B cell (primary cell): ENCODE results near the gene PTPRM. TPM values are rescaled to one million over a fixed set of nuclear protein-coding genes. Genes with fewer than 3 reads are reported as not detected.

Experiments used
- ATAC-seq: fragments of 200-7000 bp; cut with Tn5 transposase; one replicate; pipeline ENCODE4 v1.10.0; 2021; ENCODE audit warnings: low read depth, mild to moderate bottlenecking, moderate number of reproducible peaks, moderate library complexity
- CTCF ChIA-PET: fragments of 350-600 bp; sonication (Branson Sonifier 250); formaldehyde crosslinking; loops from one replicate; lab custom pipeline; 2021; ENCODE audit warnings: antibody characterized with exemption, inconsistent platforms; lab: Charles Lee
- POLR2A ChIA-PET: fragments of 350-600 bp; sonication (Branson Sonifier 250); formaldehyde crosslinking; loops from one replicate; lab custom pipeline; 2021; ENCODE audit warnings: antibody characterized with exemption; lab: Charles Lee
- DNase-seq: peaks from one replicate; pipeline ENCODE4 v3.0.0; 2013
- H2AFZ ChIP-seq: 2 replicates; pipeline ENCODE4 v1.6.1; 2012; ENCODE audit warnings: mild to moderate bottlenecking, low read depth, low read length; ENCODE audit not compliant: insufficient read depth, poor library complexity, severe bottlenecking
- H3K27ac ChIP-seq, 2 donors: 1 replicate in 1 of 2; 2 replicates in 1 of 2; pipeline ENCODE4 v1.5.1; 2012 to 2013; ENCODE audit warnings: low read length in 2 of 2, mild to moderate bottlenecking in 2 of 2, moderate library complexity in 1 of 2
- H3K27me3 ChIP-seq, 4 experiments: fragments of 200-600 bp in 1 of 4; sonication (generic) in 1 of 4; replicated peaks in 1 of 4; 1 replicate in 2 of 4; 2 replicates in 2 of 4; pipeline versions ENCODE4 v1.6.1 to v1.7.0; 2013 to 2016; ENCODE audit warnings: low read length in 3 of 4, mild to moderate bottlenecking in 2 of 4, mixed read lengths in 1 of 4, moderate library complexity in 1 of 4; ENCODE audit not compliant: insufficient read depth in 4 of 4, control insufficient read depth in 3 of 4; ENCODE audit errors: control extremely low read depth in 1 of 4
- H3K36me3 ChIP-seq, 2 experiments: replicated peaks in 1 of 2; 1 replicate in 1 of 2; 2 replicates in 1 of 2; pipeline versions ENCODE4 v1.6.1 to v1.7.1; 2013; ENCODE audit warnings: low read length in 1 of 2; ENCODE audit not compliant: insufficient read depth in 2 of 2, control insufficient read depth in 1 of 2; ENCODE audit errors: control extremely low read depth in 1 of 2, extremely low read depth in 1 of 2
- H3K4me1 ChIP-seq, 2 donors: fragments of 200-600 bp in 1 of 2; sonication (generic) in 1 of 2; 1 replicate in 1 of 2; 2 replicates in 1 of 2; pipeline versions ENCODE4 v1.5.1 to v1.6.1; 2013 to 2017; ENCODE audit warnings: low read length in 2 of 2; ENCODE audit not compliant: control insufficient read depth in 2 of 2, insufficient read depth in 2 of 2
- H3K4me2 ChIP-seq: replicated peaks from 2 replicates; pipeline ENCODE3; 2012; ENCODE audit warnings: mild to moderate bottlenecking, low read depth, low read length; ENCODE audit not compliant: poor library complexity, severe bottlenecking
- H3K4me3 ChIP-seq, 5 experiments: fragments of 200-600 bp in 1 of 5; sonication (generic) in 1 of 5; 1 replicate in 3 of 5; 2 replicates in 2 of 5; pipeline versions ENCODE4 v1.5.1 to v1.7.0; 2011 to 2016; ENCODE audit warnings: low read length in 4 of 5, mild to moderate bottlenecking in 4 of 5, low read depth in 2 of 5, control low read depth in 1 of 5, moderate library complexity in 1 of 5; ENCODE audit not compliant: insufficient read depth in 1 of 5; ENCODE audit errors: control extremely low read depth in 1 of 5, extremely low read depth in 1 of 5
- H3K79me2 ChIP-seq: fragments of 200-600 bp; sonication (generic); one replicate; pipeline ENCODE4 v1.6.0; 2016; ENCODE audit warnings: low read length; ENCODE audit not compliant: control insufficient read depth, insufficient read depth
- H3K9ac ChIP-seq: fragments of 200-600 bp; sonication (generic); 2 replicates; pipeline ENCODE4 v1.6.1; 2017; ENCODE audit warnings: mild to moderate bottlenecking, low read length, moderate library complexity
- H3K9me3 ChIP-seq, 3 donors: one replicate each; pipeline versions ENCODE4 v1.6.1 to v1.7.1; 2013; ENCODE audit warnings: low read length in 2 of 3; ENCODE audit not compliant: control insufficient read depth in 2 of 3, insufficient read depth in 1 of 3; ENCODE audit errors: control extremely low read depth in 1 of 3
- H4K20me1 ChIP-seq: 2 replicates; pipeline ENCODE4 v1.6.0; 2012; ENCODE audit warnings: mild to moderate bottlenecking, low read length; ENCODE audit not compliant: insufficient read depth, control insufficient read depth, poor library complexity, severe bottlenecking
- H3K27ac Mint-ChIP-seq: one replicate; pipeline ENCODE4 v1.8.0; 2021; ENCODE audit warnings: mixed read lengths
- H3K27me3 Mint-ChIP-seq: one replicate; pipeline ENCODE4 v1.8.0; 2021; ENCODE audit warnings: mixed read lengths
- H3K4me1 Mint-ChIP-seq: one replicate; pipeline ENCODE4 v1.8.0; 2021; ENCODE audit warnings: mixed read lengths
- H3K4me3 Mint-ChIP-seq: one replicate; pipeline ENCODE4 v1.8.0; 2021; ENCODE audit warnings: mixed read lengths
- H3K9me3 Mint-ChIP-seq: one replicate; pipeline ENCODE4 v1.8.0; 2022; ENCODE audit warnings: mixed read lengths; ENCODE audit not compliant: insufficient read depth
- CTCF ChIP-seq: fragments of 200-600 bp; IDR thresholded peaks from one replicate; pipeline ENCODE4 v1.8.0; 2022; ENCODE audit warnings: antibody characterized with exemption, mild to moderate bottlenecking
- EZH2 ChIP-seq: IDR thresholded peaks from 2 replicates; pipeline ENCODE4 v1.6.1; 2012; ENCODE audit warnings: borderline replicate concordance, low read depth, mild to moderate bottlenecking, moderate library complexity, low read length; ENCODE audit not compliant: insufficient read depth, poor library complexity, severe bottlenecking
- WGBS: methylation state at CpG from one replicate; pipeline ENCODE4 v1.1.5; 2013; ENCODE audit warnings: missing lambda C conversion rate; ENCODE audit not compliant: insufficient coverage; 5-methylcytosine and 5-hydroxymethylcytosine counted together
- intact Hi-C: fragments of 100-400 bp; cut with micrococcal nuclease; formaldehyde crosslinking; loops from one replicate; pipeline ENCODE4 v1.10.0; 2022
- polyA plus RNA-seq: library from polyadenylated mRNA; depleted of rRNA; stranded (reverse); fragments of >200 nt; gene quantifications from 2 replicates; pipeline ENCODE4 v1.2.3, GENCODE V29; 2012
- total RNA-seq, 2 donors: library from RNA; stranded (reverse); fragments of 120-200 nt in 1 of 2; gene quantifications; 1 replicate in 1 of 2; 2 replicates in 1 of 2; pipeline versions ENCODE4 v1.2.3 to v1.2.4, GENCODE V29; 2013 to 2022

Gene PTPRM
- total and polyA plus RNA-seq, 2 donors (not counting 1 experiment from before 2014, with no cell fraction given): 0.20 to 0.89 TPM

GRCh38 chr18:7720395-7720794 lies 153.3 kb downstream of the PTPRM start:
- no peak overlapping the region for H2AFZ ChIP-seq
- H4K20me1 ChIP-seq: no peaks in the 10 kb centered on the region
- ChIA-PET CTCF (no interaction called here), POLR2A (no interaction called here)
- ATAC-seq: no peak
- Mint-ChIP-seq H3K27ac (no peak overlapping the region), H3K4me1 (no peaks in the 10 kb centered on the region), H3K9me3 (peaks cover 9% of the 10 kb centered on the region), H3K27me3 (no peaks in the 10 kb centered on the region), H3K4me3 (no peak overlapping the region)
- no peaks in the 10 kb centered on the region for H3K36me3 ChIP-seq
- H3K4me2 ChIP-seq: no peak overlapping the region
- H3K79me2 ChIP-seq: no peaks in the 10 kb centered on the region
- no peaks in the 10 kb centered on the region for H3K27me3 ChIP-seq
- no peak for DNase-seq
- intact Hi-C loops: no loop called here
- H3K4me1 ChIP-seq: no peaks in the 10 kb centered on the region
- no CpG with 5 or more reads among the region's 1 CpG for WGBS
- TF ChIP-seq EZH2: no peak
- no peak overlapping the region for H3K27ac ChIP-seq
- no peak overlapping the region for H3K4me3 ChIP-seq
- peaks cover 0 to 5% (median 0%) of the 10 kb centered on the region in 3 donors for H3K9me3 ChIP-seq
- H3K9ac ChIP-seq: no peak overlapping the region

GRCh38 chr18:7721532-7721931 lies 154.4 kb downstream of the PTPRM start:
- TF ChIP-seq CTCF (no peak), EZH2 (no peak)
- Histone ChIP-seq H3K79me2 (no peaks in the 10 kb centered on the region), H4K20me1 (no peaks in the 10 kb centered on the region), H3K36me3 (no peaks in the 10 kb centered on the region), H3K9ac (no peak overlapping the region), H2AFZ (no peak overlapping the region), H3K4me3 (no peak overlapping the region), H3K27ac (no peak overlapping the region), H3K27me3 (no peaks in the 10 kb centered on the region), H3K4me1 (no peaks in the 10 kb centered on the region), H3K4me2 (no peak overlapping the region), H3K9me3 (peaks cover 0 to 5% (median 0%) of the 10 kb centered on the region in 3 donors)
- ChIA-PET CTCF (no interaction called here), POLR2A (no interaction called here)
- intact Hi-C loops: no loop called here
- no peak overlapping the region for H3K4me3 Mint-ChIP-seq
- H3K27me3 Mint-ChIP-seq: no peaks in the 10 kb centered on the region
- H3K9me3 Mint-ChIP-seq: peaks cover 9% of the 10 kb centered on the region
- no peak overlapping the region for H3K27ac Mint-ChIP-seq
- H3K4me1 Mint-ChIP-seq: no peaks in the 10 kb centered on the region
- ATAC-seq (no peak), DNase-seq (no peak)
- WGBS: no CpG with 5 or more reads among the region's 2 CpGs
